Pancreas (tissue), 10 donors: ENCODE measurements around the gene NMRAL1. TPM values are rescaled to one million over a fixed set of nuclear protein-coding genes. Genes with fewer than 3 reads are reported as not detected.

Experiments used
- ATAC-seq, 4 donors: fragments of 200-7000 bp; cut with Tn5 transposase; one replicate each; pipeline versions ENCODE4 v1.8.0 to v1.9.1; 2020; ENCODE audit warnings: mild to moderate bottlenecking in 4 of 4, moderate library complexity in 4 of 4
- DNase-seq, 6 donors: peaks; one replicate each; pipeline ENCODE4 v3.0.0-alpha.2; 2020
- FAIRE-seq: peaks from 2 replicates; lab custom pipeline; 2012; peaks lifted over from hg19 to GRCh38; lab: Jason Lieb, UNC
- H3K27ac ChIP-seq, 4 donors: fragments of 200-600 bp; sonication (generic); 1 replicate in 3 of 4; 2 replicates in 1 of 4; pipeline versions ENCODE4 v1.5.0 to v1.8.0; 2020
- H3K27me3 ChIP-seq, 4 donors: fragments of 200-600 bp; one replicate each; pipeline ENCODE4 v1.8.0; 2021
- H3K36me3 ChIP-seq, 3 donors: fragments of 200-600 bp; sonication (generic) in 1 of 3; one replicate each; pipeline versions ENCODE4 v1.5.0 to v1.8.0; 2020 to 2021
- H3K4me1 ChIP-seq, 3 donors: fragments of 200-600 bp; one replicate each; pipeline ENCODE4 v1.8.0; 2021
- H3K4me3 ChIP-seq, 4 donors: fragments of 200-600 bp; sonication (generic) in 2 of 4; one replicate each; pipeline versions ENCODE4 v1.5.0 to v1.8.0; 2020 to 2021
- H3K9me3 ChIP-seq, 4 donors: fragments of 200-600 bp; one replicate each; pipeline ENCODE4 v1.8.0; 2021
- CTCF ChIP-seq, 4 donors: fragments of 200-600 bp; sonication (generic) in 3 of 4; IDR thresholded peaks; one replicate each; pipeline versions ENCODE4 v1.5.0 to v1.8.0; 2021; ENCODE audit warnings: antibody characterized with exemption in 4 of 4
- WGBS, 2 donors: extraction: QIAGEN DNeasy Blood & Tissue Kit; methylation state at CpG; one replicate each; pipeline ENCODE4 v1.1.7; 2013; 5-methylcytosine and 5-hydroxymethylcytosine counted together
- intact Hi-C, 3 donors: fragments of 100-400 bp; cut with DNase I; formaldehyde crosslinking; loops; one replicate each; pipeline versions ENCODE4 v1.11.1 to v1.14.2; 2022
- polyA plus RNA-seq, 2 donors: library from polyadenylated mRNA; stranded (reverse); fragments of 200-250 nt; gene quantifications; one replicate each; pipeline ENCODE4 v1.2.3, GENCODE V29; 2013
- total RNA-seq, 6 donors: library from RNA; stranded (reverse); fragmentation: NEBNext Ultra II Directional in 4 of 6; extraction: Animal tissue kit (Norgen Biotek cat#: 25700) in 4 of 6; gene quantifications; one replicate each; pipeline versions ENCODE4 v1.2.1 to v1.2.4, GENCODE V29; 2021 to 2023
- donor health status: healthy with polysubstance abuse.
- donor health status: DM: no; HTN: no; CAD: no; lungs with moderate emphysema.
- donor health status: DM: no; HTN: no; CAD: no.
- donor health status: control.
- donor health status: control.
- donor health status: Bipolar disorder and iron deficiency.
- donor health status: DM: yes; HTN: yes; CAD: no.
- donor health status: DM: no; HTN: no; CAD: no.
- donor health status: DM: no; HTN: no; CAD: no.
- donor health status: DM: yes; HTN: yes; CAD: no.

Gene NMRAL1
- total and polyA plus RNA-seq, 8 donors = 21.9 to 84.7 (median 25.1) TPM

DNA sequence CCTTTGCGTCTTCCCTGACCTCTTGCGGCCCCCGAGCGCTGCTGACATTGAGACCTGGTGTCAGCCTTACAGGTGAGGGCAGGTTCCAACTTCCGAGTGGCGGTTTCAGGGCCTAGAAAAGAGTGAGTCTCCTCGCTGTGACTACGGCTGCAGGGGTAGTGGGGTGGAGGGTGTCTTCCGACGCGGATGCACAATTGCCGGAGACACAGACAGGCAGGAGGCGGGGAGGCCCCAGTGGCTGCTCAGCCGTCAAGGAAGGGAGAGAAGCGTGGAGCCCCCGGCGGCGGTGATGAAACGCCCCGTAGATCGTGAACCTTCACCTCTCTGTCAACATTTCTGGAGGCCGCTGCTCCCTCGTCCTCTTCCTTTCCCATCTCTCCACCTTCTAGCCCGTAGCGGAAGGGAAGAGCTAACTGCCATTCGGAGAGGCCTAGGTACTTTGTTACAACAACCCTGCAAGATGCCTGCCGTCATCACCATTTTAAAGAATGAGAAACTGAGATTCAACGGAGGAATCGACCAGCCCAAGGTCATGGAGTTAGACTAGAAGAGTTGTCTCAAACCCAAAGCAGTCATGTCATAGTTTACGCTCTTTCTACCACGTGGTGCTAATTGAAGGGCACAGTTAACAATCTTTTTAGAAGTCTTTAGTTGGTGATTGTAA lies 48.3 kb downstream of the NMRAL1 start:
- ATAC-seq = peak; percentile 26 to 51 (median 42)

GRCh38 chr16:4425378-4426020 lies 48.9 kb downstream of the NMRAL1 start, which contains the start of gene DNAJA3:
Gene DNAJA3, plus strand, starts transcription at chr16:4425868. Its CDS starts 14 bp downstream, at chr16:4425882.
- intact Hi-C loops = no loop called here
- Histone ChIP-seq H3K36me3 (no peaks in the 10 kb centered on the region), H3K27ac (peak within 1 kb of the TSS; percentile 81 to 99 (median 94)), H3K4me1 (peaks cover 10 to 14% (median 13%) of the 10 kb centered on the region in 3 donors), H3K27me3 (no peaks in the 10 kb centered on the region), H3K4me3 (peak within 1 kb of the TSS; percentile 68 to 98 (median 98)), H3K9me3 (no peaks in the 10 kb centered on the region)
- peak; percentile 94 to 99 (median 98) for ATAC-seq
- peak; percentile 86 to 98 (median 92) for DNase-seq
- WGBS, 2 donors = 0% methylated on average over 65 to 68 of the region's 68 CpGs
- TF ChIP-seq CTCF (IDR thresholded peaks at IDR 0.05) = no peak
- FAIRE-seq = no peak

More for the DNA sequence above, 48.3 kb downstream of the NMRAL1 start:
- Histone ChIP-seq H3K27me3 (no peaks in the 10 kb centered on the region), H3K4me1 (peaks cover 10 to 14% (median 13%) of the 10 kb centered on the region in 3 donors), H3K4me3 (peak overlapping the region; percentile 68 to 98 (median 98)), H3K27ac (peak overlapping the region; percentile 81 to 99 (median 94)), H3K9me3 (no peaks in the 10 kb centered on the region), H3K36me3 (peaks cover 0 to under 1% (median 0%) of the 10 kb centered on the region in 3 donors)
- DNase-seq (no peak), FAIRE-seq (no peak)
- intact Hi-C loops = no loop called here
- TF ChIP-seq CTCF (IDR thresholded peaks at IDR 0.05) = no peak
- 1 to 2% methylated on average over 30 to 31 of the region's 31 CpGs for WGBS, 2 donors

DNA sequence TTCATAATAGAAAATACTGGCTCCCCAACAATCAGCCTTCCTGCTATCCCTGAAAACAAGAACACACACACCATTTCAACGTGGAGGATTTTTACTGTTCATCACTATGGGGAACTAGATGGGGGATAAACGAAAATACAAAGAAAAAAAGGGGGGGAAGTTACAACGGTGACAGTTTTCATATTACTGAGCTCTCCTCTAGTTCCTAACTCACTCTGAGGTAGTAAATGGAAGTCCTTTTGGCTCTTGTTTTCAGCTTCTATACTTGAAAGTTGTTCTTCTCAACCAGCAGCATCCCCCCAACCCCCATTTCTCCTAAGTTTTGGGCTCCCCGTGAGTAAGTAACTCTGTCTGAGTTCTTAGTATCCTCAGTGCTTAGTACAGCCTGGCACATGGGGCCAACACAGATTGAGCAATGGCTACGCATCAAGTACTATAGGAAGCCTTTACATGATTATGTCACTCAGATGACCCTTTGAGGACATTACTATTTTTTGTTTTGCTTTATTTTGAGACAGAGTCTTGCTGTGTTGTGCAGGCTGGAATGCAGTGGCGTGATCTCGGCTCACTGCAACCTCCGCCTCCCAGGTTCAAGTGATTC lies 53.8 kb downstream of the NMRAL1 start:
- ATAC-seq (no peak), DNase-seq (no peak), FAIRE-seq (no peak)
- Histone ChIP-seq H3K9me3 (no peaks in the 10 kb centered on the region), H3K27ac (no peak overlapping the region), H3K36me3 (no peaks in the 10 kb centered on the region), H3K4me3 (no peak overlapping the region), H3K27me3 (no peaks in the 10 kb centered on the region), H3K4me1 (peaks cover 0 to 4% (median 0%) of the 10 kb centered on the region in 3 donors)
- intact Hi-C loops = no loop called here
- TF ChIP-seq CTCF (IDR thresholded peaks at IDR 0.05) = no peak
- 71 to 79% methylated on average over 8 of the region's 8 CpGs for WGBS, 2 donors

DNA sequence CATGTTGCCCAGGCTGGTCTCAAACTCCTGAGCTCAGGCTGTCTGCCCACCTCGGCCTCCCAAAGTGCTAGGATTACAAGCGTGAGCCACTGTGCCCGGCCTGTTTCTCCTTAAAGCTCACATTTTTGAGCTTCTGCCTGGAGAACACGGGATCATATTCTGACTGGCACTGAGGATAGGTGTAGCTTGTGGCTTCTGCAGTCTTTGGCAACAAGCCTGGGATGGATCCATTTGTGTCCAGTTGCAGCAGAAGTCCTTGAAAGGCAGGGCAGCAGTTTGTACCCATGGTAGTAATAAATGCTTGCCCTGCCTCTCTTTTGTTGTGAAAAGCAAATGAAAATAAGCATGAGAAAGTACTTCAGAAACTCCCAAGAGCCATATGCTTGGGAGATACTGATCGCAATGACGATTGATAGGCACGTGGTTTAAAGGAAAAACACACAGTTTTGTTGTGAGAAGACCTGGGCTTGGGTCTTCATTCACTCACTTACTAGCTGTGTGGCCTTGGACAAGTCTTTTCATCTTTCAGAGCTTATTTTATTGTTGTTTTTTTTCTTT lies 54.9 kb downstream of the NMRAL1 start:
- H3K4me1 ChIP-seq = peaks cover 0 to 5% (median 0%) of the 10 kb centered on the region in 3 donors
- no peak for ATAC-seq
- no peak for FAIRE-seq
- WGBS, 2 donors = 71 to 78% methylated on average over 7 of the region's 7 CpGs
- no peak for TF ChIP-seq CTCF (IDR thresholded peaks at IDR 0.05)
- no peak for DNase-seq
- H3K27ac ChIP-seq = no peak overlapping the region
- no peaks in the 10 kb centered on the region for H3K9me3 ChIP-seq
- no peaks in the 10 kb centered on the region for H3K36me3 ChIP-seq
- intact Hi-C loops = no loop called here
- no peaks in the 10 kb centered on the region for H3K27me3 ChIP-seq
- H3K4me3 ChIP-seq = no peak overlapping the region
